HCT116 (cell line): ENCODE measurements around the gene TPRG1. TPM values are rescaled to one million over a fixed set of nuclear protein-coding genes. Genes with fewer than 3 reads are reported as not detected.

Experiments used
- ATAC-seq: fragments of 200-7000 bp; cut with Tn5 transposase; 2 replicates; pipeline ENCODE4 v1.9.1; 2020; ENCODE audit warnings: mild to moderate bottlenecking, moderate library complexity
- BruUV-seq: library from RNA; stranded (reverse); fragments of 400-500 nt; replicated peaks from 2 replicates; lab custom pipeline; 2021; lab: Mats Ljungman, UMichigan
- CTCF ChIA-PET: fragments of 300-600 bp; sonication (Branson Sonifier 250); formaldehyde crosslinking; loops from one replicate; lab custom pipeline; 2021; ENCODE audit warnings: antibody characterized with exemption; lab: Charles Lee
- POLR2A ChIA-PET: fragments of 300-600, 350-600 bp; sonication (Branson Sonifier 250); formaldehyde crosslinking; loops from one replicate; lab custom pipeline; 2021; ENCODE audit warnings: antibody characterized with exemption; lab: Charles Lee
- RAD21 ChIA-PET, 2 experiments: fragments of 300-600 bp; sonication (Branson Sonifier 250); formaldehyde crosslinking; loops; one replicate each; lab custom pipeline; 2023; ENCODE audit warnings: low total read pairs in 2 of 2; ENCODE audit not compliant: uncharacterized antibody in 2 of 2, unreplicated experiment in 2 of 2, low non-redundant PET in 1 of 2; lab: Charles Lee
- DNase-seq: peaks from one replicate; pipeline ENCODE4 v3.0.0-alpha.2; 2010; ENCODE audit warnings: low read depth, low spot score
- H2AFZ ChIP-seq: fragments of 200-600 bp; shearing (Covaris generic), sonication (generic); 2 replicates; pipeline ENCODE4 v1.6.1; 2017; ENCODE audit warnings: low read depth, mixed run types, mixed read lengths, antibody characterized with exemption, low read length; ENCODE audit not compliant: poor library complexity, severe bottlenecking
- H3K27ac ChIP-seq: 2 replicates; pipeline ENCODE4 v1.5.1; 2012; ENCODE audit warnings: low read depth, low read length
- H3K27me3 ChIP-seq: fragments of 200-600 bp; sonication (generic); 2 replicates; pipeline ENCODE4 v1.6.1; 2016; ENCODE audit warnings: mixed run types, low read length, mixed read lengths; ENCODE audit not compliant: insufficient read depth
- H3K36me3 ChIP-seq, 2 experiments: fragments of 200-500 bp in 1 of 2; fragments of 200-600 bp in 1 of 2; sonication (Bioruptor generic) in 1 of 2; sonication (generic) in 1 of 2; 2 replicates each; pipeline versions ENCODE4 v1.5.1 to v1.6.1; 2014 to 2016; ENCODE audit warnings: low read length in 2 of 2, inconsistent platforms in 1 of 2, mixed read lengths in 1 of 2, mixed run types in 1 of 2; ENCODE audit not compliant: insufficient read depth in 2 of 2, control insufficient read depth in 1 of 2
- H3K4me1 ChIP-seq, 2 experiments: fragments of 200-600 bp in 1 of 2; sonication (generic) in 1 of 2; 2 replicates each; pipeline versions ENCODE4 v1.5.1 to v1.6.1; 2012 to 2017; ENCODE audit warnings: low read length in 2 of 2, inconsistent platforms in 1 of 2, mild to moderate bottlenecking in 1 of 2, mixed read lengths in 1 of 2, mixed run types in 1 of 2, moderate library complexity in 1 of 2; ENCODE audit not compliant: insufficient read depth in 2 of 2, control insufficient read depth in 1 of 2
- H3K4me2 ChIP-seq: fragments of 200-600 bp; sonication (generic); 2 replicates; pipeline ENCODE4 v1.6.1; 2017; ENCODE audit warnings: mixed run types, low read length, mixed read lengths
- H3K4me3 ChIP-seq, 2 experiments: fragments of 200-600 bp in 1 of 2; sonication (generic) in 1 of 2; replicated peaks in 1 of 2; 2 replicates each; pipeline ENCODE4 v1.5.1; 2011 to 2016; ENCODE audit warnings: low read length in 2 of 2, control low read depth in 1 of 2, low read depth in 1 of 2, mild to moderate bottlenecking in 1 of 2, mixed read lengths in 1 of 2, mixed run types in 1 of 2
- H3K79me2 ChIP-seq: fragments of 200-600 bp; sonication (generic); 2 replicates; pipeline ENCODE4 v1.6.1; 2017; ENCODE audit warnings: mild to moderate bottlenecking, mixed run types, low read length, moderate library complexity, mixed read lengths; ENCODE audit not compliant: insufficient read depth
- H3K9ac ChIP-seq: fragments of 200-600 bp; sonication (generic); 2 replicates; pipeline ENCODE4 v1.6.1; 2016; ENCODE audit warnings: low read length, mixed read lengths
- H3K9me2 ChIP-seq: fragments of 200-600 bp; sonication (generic), shearing (Covaris generic); 2 replicates; pipeline ENCODE4 v1.6.1; 2017; ENCODE audit warnings: mixed run types, mild to moderate bottlenecking, moderate library complexity; ENCODE audit not compliant: insufficient read depth
- H3K9me3 ChIP-seq, 2 experiments: fragments of 200-500 bp in 1 of 2; fragments of 200-600 bp in 1 of 2; sonication (Bioruptor generic) in 1 of 2; sonication (generic) in 1 of 2; 2 replicates each; pipeline ENCODE4 v1.6.1; 2014 to 2017; ENCODE audit warnings: low read length in 2 of 2, mixed read lengths in 2 of 2, inconsistent platforms in 1 of 2, low read depth in 1 of 2, mild to moderate bottlenecking in 1 of 2, mixed run types in 1 of 2, moderate library complexity in 1 of 2; ENCODE audit not compliant: control insufficient read depth in 1 of 2, insufficient read depth in 1 of 2
- H4K20me1 ChIP-seq: fragments of 200-600 bp; sonication (generic), shearing (Covaris generic); 2 replicates; pipeline ENCODE4 v1.6.1; 2017; ENCODE audit warnings: mixed run types, mild to moderate bottlenecking, moderate library complexity; ENCODE audit not compliant: insufficient read depth
- CEBPB ChIP-seq: IDR thresholded peaks from 2 replicates; pipeline ENCODE4 v1.6.1; 2012; ENCODE audit warnings: low read depth
- CTCF ChIP-seq, 3 experiments: fragments of 200-600 bp in 1 of 3; sonication (generic) in 1 of 3; IDR thresholded peaks in 2 of 3; conservative IDR thresholded peaks in 1 of 3; 2 replicates each; pipeline ENCODE4 v1.5.1; 2012 to 2017; ENCODE audit warnings: low read depth in 2 of 3, low read length in 2 of 3, antibody characterized with exemption in 1 of 3, borderline replicate concordance in 1 of 3, control low read depth in 1 of 3, mild to moderate bottlenecking in 1 of 3, mixed read lengths in 1 of 3, mixed run types in 1 of 3, moderate library complexity in 1 of 3; ENCODE audit not compliant: insufficient read depth in 1 of 3
- EGR1 ChIP-seq: IDR thresholded peaks from 2 replicates; pipeline ENCODE4 v1.6.1; 2012; ENCODE audit warnings: low read depth
- ELF1 ChIP-seq: IDR thresholded peaks from 2 replicates; pipeline ENCODE4 v1.6.1; 2012; ENCODE audit warnings: low read depth, borderline replicate concordance
- EZH2 ChIP-seq: fragments of 200-600 bp; sonication (generic); IDR thresholded peaks from 2 replicates; pipeline ENCODE4 v1.6.1; 2017; ENCODE audit warnings: antibody characterized with exemption, mixed run types
- POLR2A ChIP-seq: IDR thresholded peaks from 2 replicates; pipeline ENCODE4 v1.7.0; 2011; ENCODE audit warnings: borderline replicate concordance; ENCODE audit not compliant: insufficient read depth, insufficient read length; ENCODE audit errors: extremely low read depth
- POLR2AphosphoS5 ChIP-seq: IDR thresholded peaks from 2 replicates; pipeline ENCODE4 v1.6.1; 2011; ENCODE audit warnings: mild to moderate bottlenecking, low read depth, low read length, moderate library complexity
- RAD21 ChIP-seq: IDR thresholded peaks from 2 replicates; pipeline ENCODE4 v1.6.1; 2012; ENCODE audit warnings: low read depth, mild to moderate bottlenecking
- SIN3A ChIP-seq: IDR thresholded peaks from 2 replicates; pipeline ENCODE4 v1.6.1; 2012; ENCODE audit warnings: low read depth
- SP1 ChIP-seq: IDR thresholded peaks from 2 replicates; pipeline ENCODE4 v1.6.1; 2012; ENCODE audit warnings: low read depth
- SRF ChIP-seq: IDR thresholded peaks from 2 replicates; pipeline ENCODE4 v1.6.1; 2012; ENCODE audit warnings: low read depth
- TCF7L2 ChIP-seq: IDR thresholded peaks from 2 replicates; pipeline ENCODE4 v1.7.0; 2011; ENCODE audit warnings: borderline replicate concordance, inconsistent platforms; ENCODE audit not compliant: insufficient read depth, insufficient read length; ENCODE audit errors: extremely low read depth
- YY1 ChIP-seq: IDR thresholded peaks from 2 replicates; pipeline ENCODE4 v1.6.1; 2011; ENCODE audit warnings: low read length, low read depth, moderate library complexity, mild to moderate bottlenecking; ENCODE audit not compliant: insufficient replicate concordance; ENCODE audit errors: extremely low read depth
- ZBTB33 ChIP-seq: IDR thresholded peaks from 2 replicates; pipeline ENCODE4 v1.6.1; 2011; ENCODE audit warnings: mild to moderate bottlenecking, low read length, moderate library complexity; ENCODE audit not compliant: insufficient replicate concordance; ENCODE audit errors: extremely low read depth
- ZNF274 ChIP-seq: fragments of 200-500 bp; sonication (Bioruptor generic); IDR thresholded peaks from 2 replicates; pipeline ENCODE4 v1.6.1; 2014; ENCODE audit warnings: mild to moderate bottlenecking, low read depth, low read length, inconsistent platforms
- intact Hi-C: fragments of 100-400 bp; cut with micrococcal nuclease; formaldehyde crosslinking; loops from 2 replicates; pipeline ENCODE4 v1.10.0; 2022
- total RNA-seq: library from RNA; stranded (reverse); gene quantifications from one replicate; pipeline ENCODE4 v1.2.1, GENCODE V29; 2021; ENCODE audit not compliant: unreplicated experiment

TPRG1 gene
- total RNA-seq, 1 experiment from 2014 or later: 2.8 TPM

GRCh38 chr3:189312866-189313265, 141.1 kb downstream of the TPRG1 start:
- DNase-seq (no peak), ATAC-seq (no peak)
- ChIA-PET RAD21 (no interaction called here), POLR2A (no interaction called here), CTCF (no interaction called here)
- Histone ChIP-seq H3K36me3 (no peaks in the 10 kb centered on the region), H3K27me3 (peaks cover 32% of the 10 kb centered on the region; the same call in 1 of the 2 replicates), H3K4me1 (peaks cover 4 to 7% of the 10 kb centered on the region in 2 experiments; a peak in 2 of 4 replicates), H3K27ac (no peak overlapping the region), H3K9me2 (no peaks in the 10 kb centered on the region), H3K79me2 (no peaks in the 10 kb centered on the region), H4K20me1 (no peaks in the 10 kb centered on the region), H3K9me3 (no peaks in the 10 kb centered on the region), H3K4me2 (no peak overlapping the region), H3K9ac (no peak overlapping the region), H3K4me3 (no peak overlapping the region), H2AFZ (no peak overlapping the region)
- intact Hi-C loops: no loop called here
- TF ChIP-seq YY1 (no peak), EGR1 (no peak), POLR2AphosphoS5 (no peak), SRF (no peak), CTCF (IDR thresholded peaks at IDR 0.05 in 2 of 3, conservative IDR thresholded peaks at IDR 0.05 in 1 of 3; ENCODE audit: borderline replicate concordance in 1 of 3, insufficient read depth in 1 of 3, low read depth in 2 of 3, low read length in 2 of 3) (no peak), RAD21 (no peak)
- BruUV-seq: no TSS peak

- H3K36me3 ChIP-seq: no peaks in the 10 kb centered on the region
- H4K20me1 ChIP-seq: no peaks in the 10 kb centered on the region
- no peaks in the 10 kb centered on the region for H3K79me2 ChIP-seq
- H2AFZ ChIP-seq: no peak overlapping the region
- H3K4me2 ChIP-seq: no peak overlapping the region
- no peak for DNase-seq
- H3K9ac ChIP-seq: no peak overlapping the region
- peaks cover 4 to 7% of the 10 kb centered on the region in 2 experiments; a peak in 2 of 4 replicates for H3K4me1 ChIP-seq
- H3K9me3 ChIP-seq: no peaks in the 10 kb centered on the region
- peaks cover 62% of the 10 kb centered on the region for H3K27me3 ChIP-seq
- H3K27ac ChIP-seq: no peak overlapping the region
- intact Hi-C loops: no loop called here
- ChIA-PET RAD21 (no interaction called here), CTCF (no interaction called here), POLR2A (no interaction called here)
- H3K9me2 ChIP-seq: no peaks in the 10 kb centered on the region
- no TSS peak for BruUV-seq
- no peak overlapping the region for H3K4me3 ChIP-seq
- peak; percentile 57 for ATAC-seq
- no peak for TF ChIP-seq CEBPB
- TF ChIP-seq SP1: no peak
- no peak for TF ChIP-seq SRF
- no peak for TF ChIP-seq ZNF274
- no peak for TF ChIP-seq ZBTB33
- TF ChIP-seq POLR2A: no peak
- no peak for TF ChIP-seq ELF1
- no peak for TF ChIP-seq EZH2
- TF ChIP-seq TCF7L2: no peak
- TF ChIP-seq SIN3A: no peak
Measured at GRCh38 chr3:189316296-189317019, 144.7 kb downstream of the TPRG1 start.
